Measurements from ENCODE around the gene APOBEC3G. TPM values are rescaled to one million over a fixed set of nuclear protein-coding genes. Genes with fewer than 3 reads are reported as not detected.

The APOBEC3G gene
- total and polyA plus RNA-seq, 2 donors (not counting 1 experiment from before 2014, with no cell fraction given), result 94.2 to 96.6 TPM

DNA sequence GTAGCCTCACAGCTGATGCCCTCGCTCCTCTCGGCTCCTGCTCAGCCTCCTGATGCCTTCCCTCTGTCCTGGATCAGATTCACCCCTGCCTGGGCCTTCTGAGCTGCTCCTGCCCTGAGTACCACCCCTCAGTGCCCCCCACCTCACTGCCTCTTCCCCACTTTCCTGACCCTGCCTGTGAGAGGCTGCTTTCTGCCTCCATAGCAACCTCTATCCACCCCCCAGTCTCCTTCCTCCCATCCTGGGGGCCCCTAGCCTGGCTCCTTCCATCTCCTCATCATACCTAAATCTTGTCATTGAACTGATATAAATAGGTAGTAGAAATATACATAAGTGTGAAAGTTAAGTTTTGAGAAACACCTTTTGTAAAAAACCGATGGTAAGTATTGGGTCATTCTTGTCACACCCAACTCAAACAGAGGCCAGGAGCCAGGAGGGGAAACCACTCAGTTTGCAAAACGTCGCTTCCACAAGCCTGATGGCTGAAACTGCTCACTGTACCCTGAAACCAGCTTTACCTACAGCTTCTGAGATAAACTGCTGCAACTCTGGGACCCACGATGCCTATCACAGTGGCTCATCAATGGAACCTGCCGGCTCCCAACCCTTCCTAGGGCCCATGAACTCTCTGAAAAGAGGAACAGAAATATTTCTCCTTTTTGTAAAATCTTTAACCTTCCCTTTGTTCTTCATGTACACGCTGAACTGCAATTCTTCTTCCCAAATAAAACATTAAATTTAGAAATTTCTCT, 15.2 kb downstream of the APOBEC3G start:
- CTCF ChIA-PET, result no interaction called here
- Mint-ChIP-seq H3K27me3 (no peaks in the 10 kb centered on the region), H3K27ac (peak overlapping the region; percentile 77), H3K4me1 (peaks cover 56% of the 10 kb centered on the region), H3K9me3 (ENCODE audit: insufficient read depth) (no peaks in the 10 kb centered on the region), H3K4me3 (no peak overlapping the region)
- Histone ChIP-seq H3K4me2 (replicated peaks; ENCODE audit: low read depth, low read length, poor library complexity, severe bottlenecking) (no peak overlapping the region), H3K9ac (ENCODE audit: low read length) (no peak overlapping the region), H3K79me2 (ENCODE audit: control insufficient read depth, insufficient read depth, low read length) (peaks cover 5% of the 10 kb centered on the region), H3K36me3 (replicated peaks in 1 of 2; ENCODE audit: control extremely low read depth in 1 of 2, control insufficient read depth in 1 of 2, extremely low read depth in 1 of 2, insufficient read depth in 2 of 2, low read length in 1 of 2) (peaks cover 0 to 3% of the 10 kb centered on the region in 2 experiments), H3K27ac (ENCODE audit: low read length in 2 of 2) (no peak overlapping the region), H2AFZ (ENCODE audit: insufficient read depth, low read depth, low read length, poor library complexity, severe bottlenecking) (no peak overlapping the region), H3K9me3 (ENCODE audit: control extremely low read depth in 1 of 3, control insufficient read depth in 2 of 3, insufficient read depth in 1 of 3, low read length in 2 of 3) (no peaks in the 10 kb centered on the region), H3K27me3 (replicated peaks in 1 of 4; ENCODE audit: control extremely low read depth in 1 of 4, control insufficient read depth in 3 of 4, insufficient read depth in 4 of 4, low read length in 3 of 4) (no peaks in the 10 kb centered on the region), H3K4me3 (ENCODE audit: control extremely low read depth in 1 of 5, extremely low read depth in 1 of 5, insufficient read depth in 1 of 5, low read depth in 2 of 5, low read length in 4 of 5) (no peak overlapping the region), H4K20me1 (ENCODE audit: control insufficient read depth, insufficient read depth, low read length, poor library complexity, severe bottlenecking) (no peaks in the 10 kb centered on the region), H3K4me1 (ENCODE audit: control insufficient read depth in 2 of 2, insufficient read depth in 2 of 2, low read length in 2 of 2) (peaks cover 38 to 45% of the 10 kb centered on the region in 2 donors)
- POLR2A ChIA-PET, result no interaction called here
- no peak for DNase-seq
- TF ChIP-seq, protein P1, sequence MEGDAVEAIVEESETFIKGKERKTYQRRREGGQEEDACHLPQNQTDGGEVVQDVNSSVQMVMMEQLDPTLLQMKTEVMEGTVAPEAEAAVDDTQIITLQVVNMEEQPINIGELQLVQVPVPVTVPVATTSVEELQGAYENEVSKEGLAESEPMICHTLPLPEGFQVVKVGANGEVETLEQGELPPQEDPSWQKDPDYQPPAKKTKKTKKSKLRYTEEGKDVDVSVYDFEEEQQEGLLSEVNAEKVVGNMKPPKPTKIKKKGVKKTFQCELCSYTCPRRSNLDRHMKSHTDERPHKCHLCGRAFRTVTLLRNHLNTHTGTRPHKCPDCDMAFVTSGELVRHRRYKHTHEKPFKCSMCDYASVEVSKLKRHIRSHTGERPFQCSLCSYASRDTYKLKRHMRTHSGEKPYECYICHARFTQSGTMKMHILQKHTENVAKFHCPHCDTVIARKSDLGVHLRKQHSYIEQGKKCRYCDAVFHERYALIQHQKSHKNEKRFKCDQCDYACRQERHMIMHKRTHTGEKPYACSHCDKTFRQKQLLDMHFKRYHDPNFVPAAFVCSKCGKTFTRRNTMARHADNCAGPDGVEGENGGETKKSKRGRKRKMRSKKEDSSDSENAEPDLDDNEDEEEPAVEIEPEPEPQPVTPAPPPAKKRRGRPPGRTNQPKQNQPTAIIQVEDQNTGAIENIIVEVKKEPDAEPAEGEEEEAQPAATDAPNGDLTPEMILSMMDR (IDR thresholded peaks at IDR 0.05), result no peak
- TF ChIP-seq EZH2 (IDR thresholded peaks at IDR 0.05; ENCODE audit: borderline replicate concordance, insufficient read depth, low read depth, low read length, poor library complexity, severe bottlenecking), result no peak
- WGBS (ENCODE audit: insufficient coverage), result 52% methylated on average over 5 of the region's 8 CpGs
- intact Hi-C loops (cut with micrococcal nuclease), result no loop called here
- no peak for ATAC-seq (ENCODE audit: low read depth)

DNA sequence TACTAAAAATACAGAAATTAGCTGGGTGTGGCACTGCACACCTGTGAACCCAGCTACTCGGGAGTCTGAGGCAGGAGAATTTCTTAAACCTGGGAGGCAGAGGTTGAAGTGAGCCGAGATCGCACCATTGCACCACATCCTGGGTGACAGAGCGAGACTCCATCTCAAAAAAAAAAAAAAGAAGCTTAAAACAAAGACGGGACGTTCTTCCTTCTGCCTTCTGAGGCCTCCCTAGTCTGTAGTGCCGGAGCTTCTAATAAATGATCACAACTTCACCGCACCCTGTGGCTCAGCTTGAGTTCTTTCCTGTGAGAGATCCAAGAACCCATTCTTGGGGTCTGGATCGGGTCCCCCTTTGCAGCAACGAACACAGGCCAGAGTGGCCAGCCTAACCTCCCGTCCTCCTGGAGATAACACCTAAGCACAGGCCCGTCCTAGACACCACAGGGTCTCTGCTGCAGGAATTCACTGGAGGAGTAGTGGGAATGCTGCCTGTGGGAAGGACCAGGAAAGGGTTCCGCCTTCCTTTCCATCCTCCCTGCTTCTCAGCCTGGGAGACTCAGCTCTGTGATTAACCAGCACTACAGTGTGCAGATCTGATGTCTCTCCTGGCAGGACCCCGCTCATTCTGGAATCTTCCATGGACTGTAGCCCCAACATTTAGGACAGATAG, 17.8 kb downstream of the APOBEC3G start:
- intact Hi-C loops (cut with micrococcal nuclease), result no loop called here
- Histone ChIP-seq H3K9me3 (ENCODE audit: control extremely low read depth in 1 of 3, control insufficient read depth in 2 of 3, insufficient read depth in 1 of 3, low read length in 2 of 3) (no peaks in the 10 kb centered on the region), H3K36me3 (replicated peaks in 1 of 2; ENCODE audit: control extremely low read depth in 1 of 2, control insufficient read depth in 1 of 2, extremely low read depth in 1 of 2, insufficient read depth in 2 of 2, low read length in 1 of 2) (no peaks in the 10 kb centered on the region), H3K4me3 (ENCODE audit: control extremely low read depth in 1 of 5, extremely low read depth in 1 of 5, insufficient read depth in 1 of 5, low read depth in 2 of 5, low read length in 4 of 5) (no peak overlapping the region), H4K20me1 (ENCODE audit: control insufficient read depth, insufficient read depth, low read length, poor library complexity, severe bottlenecking) (no peaks in the 10 kb centered on the region), H3K27ac (ENCODE audit: low read length in 2 of 2) (no peak overlapping the region), H3K4me1 (ENCODE audit: control insufficient read depth in 2 of 2, insufficient read depth in 2 of 2, low read length in 2 of 2) (peaks cover 64 to 70% of the 10 kb centered on the region in 2 donors), H2AFZ (ENCODE audit: insufficient read depth, low read depth, low read length, poor library complexity, severe bottlenecking) (no peak overlapping the region), H3K4me2 (replicated peaks; ENCODE audit: low read depth, low read length, poor library complexity, severe bottlenecking) (no peak overlapping the region), H3K9ac (ENCODE audit: low read length) (no peak overlapping the region), H3K27me3 (replicated peaks in 1 of 4; ENCODE audit: control extremely low read depth in 1 of 4, control insufficient read depth in 3 of 4, insufficient read depth in 4 of 4, low read length in 3 of 4) (no peaks in the 10 kb centered on the region), H3K79me2 (ENCODE audit: control insufficient read depth, insufficient read depth, low read length) (peaks cover 5% of the 10 kb centered on the region)
- WGBS (ENCODE audit: insufficient coverage), result 80% methylated on average over 9 of the region's 14 CpGs
- CTCF ChIA-PET, result interaction anchor here (0.9 to 1.2 kb wide), 3 partner anchors 23 to 88 kb away, joined by 3 read pairs; no protein-coding TSS in a partner anchor
- ATAC-seq (ENCODE audit: low read depth) (no peak), DNase-seq (no peak)
- H3K27ac Mint-ChIP-seq, result peak overlapping the region; percentile 61
- no peak overlapping the region for H3K4me3 Mint-ChIP-seq
- no peaks in the 10 kb centered on the region for H3K27me3 Mint-ChIP-seq
- H3K4me1 Mint-ChIP-seq, result peaks cover 71% of the 10 kb centered on the region
- H3K9me3 Mint-ChIP-seq (ENCODE audit: insufficient read depth), result no peaks in the 10 kb centered on the region
- TF ChIP-seq, protein P1 (IDR thresholded peaks at IDR 0.05), result no peak
- no peak for TF ChIP-seq EZH2 (IDR thresholded peaks at IDR 0.05; ENCODE audit: borderline replicate concordance, insufficient read depth, low read depth, low read length, poor library complexity, severe bottlenecking)
- POLR2A ChIA-PET, result no interaction called here
